Ascending aorta (tissue), 2 donors: ENCODE data around the gene RPS26. TPM values are rescaled to one million over a fixed set of nuclear protein-coding genes. Genes with fewer than 3 reads are reported as not detected.
A peak's percentile ranks its signal among the peaks of the same experiment; 100 is the strongest.
"Not testable (repeated sequence)": the region's sequence is repeated elsewhere in the genome, so short reads cannot be mapped to it uniquely, and the experiment has no call there.

ENCODE experiments used
- DNase-seq, 2 donors: peaks; one replicate each; pipeline ENCODE4 v3.0.0-alpha.2; 2019; ENCODE audit warnings: low spot score in 2 of 2
- H3K27ac ChIP-seq, 2 donors: fragments of 200-600 bp; sonication (generic); one replicate each; pipeline ENCODE4 v1.5.1; 2016 to 2017; ENCODE audit warnings: mild to moderate bottlenecking in 1 of 2
- H3K27me3 ChIP-seq: fragments of 200-600 bp; sonication (generic); one replicate; pipeline ENCODE4 v1.5.1; 2017
- H3K36me3 ChIP-seq, 2 donors: fragments of 200-600 bp; sonication (generic); one replicate each; pipeline ENCODE4 v1.5.1; 2016
- H3K4me1 ChIP-seq, 2 donors: fragments of 200-600 bp; sonication (generic); one replicate each; pipeline ENCODE4 v1.5.1; 2016 to 2017; ENCODE audit warnings: mild to moderate bottlenecking in 1 of 2
- H3K4me3 ChIP-seq, 2 donors: fragments of 200-600 bp; sonication (generic); one replicate each; pipeline ENCODE4 v1.5.1; 2016 to 2017; ENCODE audit warnings: mild to moderate bottlenecking in 1 of 2
- H3K9me3 ChIP-seq, 2 donors: fragments of 200-600 bp; sonication (generic); one replicate each; pipeline ENCODE4 v1.5.1; 2016
- intact Hi-C: fragments of 100-400 bp; cut with DNase I; formaldehyde crosslinking; loops from one replicate; pipeline ENCODE4 v1.15.1; 2023
- total RNA-seq: library from RNA; depleted of rRNA; stranded (reverse); fragments of >200 nt; gene quantifications from one replicate; pipeline ENCODE4 v1.1.0, GENCODE V29; 2016
- TF ChIP-seq, protein P1 (sequence below), 3 experiments: fragments of 200-600 bp in 2 of 3; fragments of 450-650 bp in 1 of 3; sonication (generic) in 2 of 3; IDR thresholded peaks; one replicate each; pipeline ENCODE4 v1.5.1; 2016 to 2019; ENCODE audit warnings: antibody characterized with exemption in 3 of 3, mild to moderate bottlenecking in 1 of 3, moderate library complexity in 1 of 3

Gene RPS26
- total RNA-seq, 1 donor from 2014 or later = 877 TPM

DNA sequence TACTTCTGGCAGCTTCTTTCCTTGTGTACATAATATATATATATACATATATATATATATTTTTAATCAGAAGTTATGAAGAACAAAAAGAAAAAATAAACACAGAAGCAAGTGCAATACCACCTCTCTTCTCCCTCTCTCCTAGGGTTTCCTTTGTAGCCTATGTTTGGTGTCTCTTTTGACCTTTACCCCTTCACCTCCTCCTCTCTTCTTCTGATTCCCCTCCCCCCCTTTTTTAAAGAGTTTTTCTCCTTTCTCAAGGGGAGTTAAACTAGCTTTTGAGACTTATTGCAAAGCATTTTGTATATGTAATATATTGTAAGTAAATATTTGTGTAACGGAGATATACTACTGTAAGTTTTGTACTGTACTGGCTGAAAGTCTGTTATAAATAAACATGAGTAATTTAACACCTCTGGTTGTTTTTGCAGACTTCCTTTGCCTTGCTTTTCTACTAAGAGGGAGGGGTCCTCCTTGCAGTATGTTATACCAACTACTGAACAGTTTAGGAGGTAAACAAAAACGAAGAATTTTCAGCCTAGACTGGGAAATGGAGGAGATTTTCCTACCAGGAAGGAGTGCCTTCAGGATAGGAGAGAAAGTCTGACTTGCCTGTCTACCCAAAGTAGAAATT is 3.6 kb upstream of the RPS26 start:
- TF ChIP-seq, protein P1, sequence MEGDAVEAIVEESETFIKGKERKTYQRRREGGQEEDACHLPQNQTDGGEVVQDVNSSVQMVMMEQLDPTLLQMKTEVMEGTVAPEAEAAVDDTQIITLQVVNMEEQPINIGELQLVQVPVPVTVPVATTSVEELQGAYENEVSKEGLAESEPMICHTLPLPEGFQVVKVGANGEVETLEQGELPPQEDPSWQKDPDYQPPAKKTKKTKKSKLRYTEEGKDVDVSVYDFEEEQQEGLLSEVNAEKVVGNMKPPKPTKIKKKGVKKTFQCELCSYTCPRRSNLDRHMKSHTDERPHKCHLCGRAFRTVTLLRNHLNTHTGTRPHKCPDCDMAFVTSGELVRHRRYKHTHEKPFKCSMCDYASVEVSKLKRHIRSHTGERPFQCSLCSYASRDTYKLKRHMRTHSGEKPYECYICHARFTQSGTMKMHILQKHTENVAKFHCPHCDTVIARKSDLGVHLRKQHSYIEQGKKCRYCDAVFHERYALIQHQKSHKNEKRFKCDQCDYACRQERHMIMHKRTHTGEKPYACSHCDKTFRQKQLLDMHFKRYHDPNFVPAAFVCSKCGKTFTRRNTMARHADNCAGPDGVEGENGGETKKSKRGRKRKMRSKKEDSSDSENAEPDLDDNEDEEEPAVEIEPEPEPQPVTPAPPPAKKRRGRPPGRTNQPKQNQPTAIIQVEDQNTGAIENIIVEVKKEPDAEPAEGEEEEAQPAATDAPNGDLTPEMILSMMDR (IDR thresholded peaks at IDR 0.05) = no peak
- intact Hi-C loops = no loop called here
- H3K9me3 ChIP-seq = no peaks in the 10 kb centered on the region
- H3K4me1 ChIP-seq = peaks cover 5 to 11% of the 10 kb centered on the region in 2 donors
- no peaks in the 10 kb centered on the region for H3K27me3 ChIP-seq
- DNase-seq = no peak
- peaks cover 29% of the 10 kb centered on the region in 2 donors for H3K36me3 ChIP-seq
- H3K4me3 ChIP-seq = no peak overlapping the region
- no peak overlapping the region for H3K27ac ChIP-seq

DNA sequence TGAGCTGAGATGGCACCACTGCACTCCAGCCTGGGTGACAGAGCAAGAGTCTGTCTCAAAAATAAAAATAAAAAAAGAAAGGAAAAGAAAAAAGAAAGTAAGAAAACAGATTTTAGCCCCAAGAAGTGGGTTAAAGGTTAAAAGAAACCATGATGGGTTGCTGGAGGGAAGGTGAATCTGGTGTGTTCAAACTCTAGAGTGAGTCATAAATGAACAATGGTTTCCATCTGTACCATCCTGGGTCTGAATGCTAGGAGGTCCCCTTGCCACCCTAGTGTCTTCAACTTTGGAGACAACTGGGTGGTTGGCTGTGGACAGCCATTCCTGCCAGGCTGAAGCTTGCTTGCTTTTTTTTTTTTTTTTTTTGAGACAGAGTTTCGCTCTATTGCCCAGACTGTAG is 1.6 kb upstream of the RPS26 start:
- no peaks in the 10 kb centered on the region for H3K27me3 ChIP-seq
- peaks cover 5 to 11% of the 10 kb centered on the region in 2 donors for H3K4me1 ChIP-seq
- H3K36me3 ChIP-seq = peaks cover 30 to 31% of the 10 kb centered on the region in 2 donors
- TF ChIP-seq, protein P1 (IDR thresholded peaks at IDR 0.05) = no peak
- no peaks in the 10 kb centered on the region for H3K9me3 ChIP-seq
- H3K4me3 ChIP-seq = no peak overlapping the region
- no peak overlapping the region for H3K27ac ChIP-seq
- intact Hi-C loops = loop anchor here (2.0 to 5.0 kb wide), 2 partner anchors 33 to 298 kb away; partner anchors contain the start of gene GDF11
- no peak for DNase-seq

DNA sequence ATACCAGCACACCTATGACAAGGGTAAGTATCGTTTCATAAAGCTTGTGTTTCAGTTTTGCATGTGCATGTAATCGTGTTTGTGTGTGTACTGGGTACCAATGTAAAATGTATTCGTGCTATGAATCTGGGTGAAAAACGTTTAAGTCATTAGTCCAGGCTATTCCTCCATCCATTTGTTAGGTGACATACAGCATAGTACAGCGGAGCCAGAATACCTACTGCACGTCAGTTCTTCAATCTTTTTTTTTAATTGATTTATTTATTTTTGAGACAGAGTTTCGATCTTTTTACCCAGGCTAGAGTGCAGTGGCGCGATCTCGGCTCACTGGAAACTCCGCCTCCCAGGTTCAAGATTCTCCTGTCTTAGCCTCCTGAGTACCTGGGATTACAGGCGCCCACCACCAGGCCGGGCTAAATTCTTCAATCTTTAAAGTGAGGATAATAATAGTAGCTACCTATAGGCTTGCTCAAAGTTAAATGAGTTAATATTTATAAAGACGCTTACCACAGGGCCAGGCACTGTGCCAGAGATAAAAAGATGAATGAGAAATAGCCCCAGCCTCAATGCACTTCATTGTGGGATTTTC is 661 bp upstream of the RPS26 start:
- Histone ChIP-seq H3K27me3 (no peaks in the 10 kb centered on the region), H3K36me3 (peaks cover 24 to 35% of the 10 kb centered on the region in 2 donors), H3K9me3 (no peaks in the 10 kb centered on the region), H3K4me3 (peak overlapping the region; percentile 72 to 81), H3K4me1 (peaks cover 5 to 11% of the 10 kb centered on the region in 2 donors), H3K27ac (peak overlapping the region; percentile 82 to 93)
- intact Hi-C loops = loop anchor here (1.0 to 5.0 kb wide), 3 partner anchors 34 to 299 kb away; partner anchors contain the start of genes GDF11 and SUOX
- no peak for DNase-seq
- TF ChIP-seq, protein P1 (IDR thresholded peaks at IDR 0.05) = no peak

GRCh38 chr12:56042430-56042813 is 704 bp downstream of the RPS26 start:
- peak overlapping the region; percentile 72 to 81 for H3K4me3 ChIP-seq
- peak overlapping the region; percentile 82 to 93 for H3K27ac ChIP-seq
- not testable (repeated sequence) for H3K9me3 ChIP-seq, DNase-seq, H3K27me3 ChIP-seq
- peaks cover 18 to 30% of the 10 kb centered on the region in 2 donors for H3K36me3 ChIP-seq
- H3K4me1 ChIP-seq = peaks cover 5 to 13% of the 10 kb centered on the region in 2 donors
- intact Hi-C loops = loop anchor here (1.0 to 5.0 kb wide), 3 partner anchors 62 to 300 kb away; partner anchors contain the start of genes GDF11, PA2G4 and RAB5B

DNA sequence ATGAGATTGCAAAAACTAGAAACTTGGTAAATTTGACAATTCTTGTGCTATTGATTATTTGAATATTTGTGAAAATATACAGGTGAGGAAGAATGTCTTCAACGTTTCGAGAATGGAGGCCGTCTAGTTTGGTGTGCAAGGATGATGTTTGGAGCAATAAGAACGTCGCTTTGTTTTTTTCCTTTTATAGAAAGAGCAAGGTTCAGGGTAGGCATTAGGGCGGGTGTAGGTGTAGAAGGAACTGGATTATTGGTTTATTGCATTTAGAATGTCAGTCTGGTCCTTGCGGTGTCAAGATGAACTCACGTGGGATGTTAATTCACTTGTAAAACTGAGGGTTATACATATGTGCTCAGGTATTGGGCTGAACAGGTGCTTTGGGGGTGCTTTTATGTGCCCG is 1.1 kb downstream of the RPS26 start:
- Histone ChIP-seq H3K4me3 (peak overlapping the region; percentile 72 to 81), H3K9me3 (no peaks in the 10 kb centered on the region), H3K27ac (peak overlapping the region; percentile 82 to 93), H3K36me3 (peaks cover 18 to 30% of the 10 kb centered on the region in 2 donors), H3K4me1 (peaks cover 5 to 13% of the 10 kb centered on the region in 2 donors), H3K27me3 (no peaks in the 10 kb centered on the region)
- intact Hi-C loops = loop anchor here (1.0 to 5.0 kb wide), 3 partner anchors 61 to 301 kb away; partner anchors contain the start of genes GDF11, PA2G4 and RAB5B
- no peak for DNase-seq
- TF ChIP-seq, protein P1 (IDR thresholded peaks at IDR 0.05) = no peak
